Measurements from ENCODE around the gene ALG14.
A peak's percentile ranks its signal among the peaks of the same experiment; 100 is the strongest.

GRCh38 chr1:95002540-95003432 is 70.0 kb downstream of the ALG14 start:
- TF ChIP-seq CTCF (IDR thresholded peaks at IDR 0.05) (peak; percentile 8; the same call in 1 of the 2 replicates), MXI1 (IDR thresholded peaks at IDR 0.05; ENCODE audit: low read depth, low read length) (peak; percentile 67), EP300 (IDR thresholded peaks at IDR 0.05; ENCODE audit: borderline replicate concordance in 1 of 2, low read depth in 1 of 2, low read length in 1 of 2) (peak; percentile 16 to 86; a peak in 3 of 4 replicates)

All from SK-N-SH (cell line).